SK-N-MC (cell line): ENCODE data around the gene MOCS2.

Source experiments
- DNase-seq: peaks from one replicate; pipeline ENCODE4 v3.0.0-alpha.2; 2011; ENCODE audit warnings: low read depth, low spot score
- H3K27ac ChIP-seq: fragments of 200-600 bp; sonication (generic); 2 replicates; pipeline ENCODE4 v1.5.1; 2016; ENCODE audit warnings: mixed run types
- H3K36me3 ChIP-seq: fragments of 200-600 bp; sonication (generic); 2 replicates; pipeline ENCODE4 v1.6.1; 2017; ENCODE audit warnings: antibody characterized with exemption, low read length, mixed read lengths; ENCODE audit not compliant: insufficient read depth
- H3K4me3 ChIP-seq: fragments of 200-600 bp; sonication (generic); 2 replicates; pipeline ENCODE4 v1.5.1; 2016
- H3K9ac ChIP-seq: fragments of 200-600 bp; sonication (generic); 2 replicates; pipeline ENCODE4 v1.8.0; 2017; ENCODE audit warnings: mixed run types, mixed read lengths; ENCODE audit not compliant: insufficient read length
- H3K9me3 ChIP-seq: fragments of 200-600 bp; sonication (generic); 2 replicates; pipeline ENCODE4 v1.6.1; 2017; ENCODE audit warnings: low read depth, mild to moderate bottlenecking, antibody characterized with exemption, low read length, moderate library complexity, mixed read lengths
- EZH2 ChIP-seq: fragments of 200-600 bp; sonication (generic); IDR thresholded peaks from one replicate; pipeline ENCODE4 v1.6.1; 2017; ENCODE audit warnings: antibody characterized with exemption
- FOXP2 ChIP-seq: optimal IDR thresholded peaks from 2 replicates; pipeline ENCODE3; 2011; ENCODE audit warnings: mild to moderate bottlenecking, moderate library complexity; ENCODE audit not compliant: insufficient read depth; ENCODE audit errors: extremely low read length, control extremely low read depth
- POLR2AphosphoS5 ChIP-seq: IDR thresholded peaks from 2 replicates; pipeline ENCODE4 v1.6.1; 2012; ENCODE audit warnings: mild to moderate bottlenecking, low read depth, low read length, borderline replicate concordance

The MOCS2 gene

GRCh38 chr5:53071738-53072137, 37.8 kb downstream of the MOCS2 start:
- Histone ChIP-seq H3K36me3 (no peaks in the 10 kb centered on the region), H3K9me3 (no peaks in the 10 kb centered on the region), H3K4me3 (no peak overlapping the region), H3K9ac (no peak overlapping the region), H3K27ac (no peak overlapping the region)
- no peak for DNase-seq
- no peak for TF ChIP-seq FOXP2
- no peak for TF ChIP-seq POLR2AphosphoS5
- no peak for TF ChIP-seq EZH2

- no peak overlapping the region for H3K27ac ChIP-seq
These were observed 38.3 kb downstream of the MOCS2 start for GRCh38 chr5:53071298-53071697.

GRCh38 chr5:53069626-53070025, 39.9 kb downstream of the MOCS2 start:
- no peak overlapping the region for H3K4me3 ChIP-seq
- H3K9me3 ChIP-seq: no peaks in the 10 kb centered on the region
- H3K27ac ChIP-seq: no peak overlapping the region
- H3K36me3 ChIP-seq: no peaks in the 10 kb centered on the region
- no peak overlapping the region for H3K9ac ChIP-seq
- DNase-seq: no peak
- TF ChIP-seq EZH2 (no peak), FOXP2 (no peak), POLR2AphosphoS5 (no peak)

More at GRCh38 chr5:53071298-53071697, 38.3 kb downstream of the MOCS2 start:
- Histone ChIP-seq H3K9me3 (no peaks in the 10 kb centered on the region), H3K4me3 (no peak overlapping the region), H3K9ac (no peak overlapping the region), H3K36me3 (no peaks in the 10 kb centered on the region)
- DNase-seq: no peak
- TF ChIP-seq POLR2AphosphoS5 (no peak), FOXP2 (no peak), EZH2 (no peak)

GRCh38 chr5:53068291-53068836, 41.2 kb downstream of the MOCS2 start:
- DNase-seq: no peak
- H3K9me3 ChIP-seq: no peaks in the 10 kb centered on the region
- no peak overlapping the region for H3K9ac ChIP-seq
- H3K36me3 ChIP-seq: no peaks in the 10 kb centered on the region
- no peak for TF ChIP-seq FOXP2
- no peak overlapping the region for H3K27ac ChIP-seq
- H3K4me3 ChIP-seq: no peak overlapping the region

- TF ChIP-seq FOXP2 (no peak), POLR2AphosphoS5 (no peak), EZH2 (no peak)
- Histone ChIP-seq H3K9ac (no peak overlapping the region), H3K4me3 (no peak overlapping the region), H3K36me3 (no peaks in the 10 kb centered on the region), H3K9me3 (no peaks in the 10 kb centered on the region), H3K27ac (no peak overlapping the region)
- no peak for DNase-seq
These were observed 41.9 kb downstream of the MOCS2 start for GRCh38 chr5:53067641-53068040.

- H3K9ac ChIP-seq: no peak overlapping the region
These were observed 43.5 kb downstream of the MOCS2 start for GRCh38 chr5:53066088-53066487.

GRCh38 chr5:53063791-53064190, 45.8 kb downstream of the MOCS2 start:
- no peak overlapping the region for H3K27ac ChIP-seq
- H3K9me3 ChIP-seq: no peaks in the 10 kb centered on the region
- TF ChIP-seq POLR2AphosphoS5 (no peak), EZH2 (no peak), FOXP2 (no peak)
- H3K9ac ChIP-seq: no peak overlapping the region
- no peaks in the 10 kb centered on the region for H3K36me3 ChIP-seq
- no peak overlapping the region for H3K4me3 ChIP-seq
- DNase-seq: no peak

More at GRCh38 chr5:53066088-53066487, 43.5 kb downstream of the MOCS2 start:
- DNase-seq: no peak
- Histone ChIP-seq H3K27ac (no peak overlapping the region), H3K36me3 (no peaks in the 10 kb centered on the region), H3K4me3 (no peak overlapping the region), H3K9me3 (no peaks in the 10 kb centered on the region)
- no peak for TF ChIP-seq POLR2AphosphoS5
- TF ChIP-seq FOXP2: no peak
- TF ChIP-seq EZH2: no peak

- H3K27ac ChIP-seq: no peak overlapping the region
- no peak overlapping the region for H3K9ac ChIP-seq
- H3K4me3 ChIP-seq: no peak overlapping the region
- no peaks in the 10 kb centered on the region for H3K36me3 ChIP-seq
- TF ChIP-seq POLR2AphosphoS5 (no peak), FOXP2 (no peak), EZH2 (no peak)
- DNase-seq: no peak
- H3K9me3 ChIP-seq: no peaks in the 10 kb centered on the region
These were observed 46.4 kb downstream of the MOCS2 start for GRCh38 chr5:53063176-53063575.

GRCh38 chr5:53059281-53059680, 50.3 kb downstream of the MOCS2 start:
- no peaks in the 10 kb centered on the region for H3K36me3 ChIP-seq
- H3K9ac ChIP-seq: no peak overlapping the region
- no peak overlapping the region for H3K27ac ChIP-seq
- TF ChIP-seq EZH2: no peak
- TF ChIP-seq FOXP2: no peak
- TF ChIP-seq POLR2AphosphoS5: no peak
- H3K4me3 ChIP-seq: no peak overlapping the region
- no peak for DNase-seq
- no peaks in the 10 kb centered on the region for H3K9me3 ChIP-seq

GRCh38 chr5:53055365-53055764, 54.2 kb downstream of the MOCS2 start:
- Histone ChIP-seq H3K9me3 (no peaks in the 10 kb centered on the region), H3K9ac (no peak overlapping the region), H3K27ac (no peak overlapping the region), H3K36me3 (no peaks in the 10 kb centered on the region), H3K4me3 (no peak overlapping the region)
- no peak for TF ChIP-seq FOXP2
- TF ChIP-seq POLR2AphosphoS5: no peak
- TF ChIP-seq EZH2: no peak
- no peak for DNase-seq
